ENCODE data around the gene KRT75. TPM values are rescaled to one million over a fixed set of nuclear protein-coding genes. Genes with fewer than 3 reads are reported as not detected.
"Not testable (repeated sequence)": the region's sequence is repeated elsewhere in the genome, so short reads cannot be mapped to it uniquely, and the experiment has no call there.

KRT75 gene
- total and polyA plus RNA-seq, 3 donors from 2014 or later, result 0.19 TPM; not detected in 2

DNA sequence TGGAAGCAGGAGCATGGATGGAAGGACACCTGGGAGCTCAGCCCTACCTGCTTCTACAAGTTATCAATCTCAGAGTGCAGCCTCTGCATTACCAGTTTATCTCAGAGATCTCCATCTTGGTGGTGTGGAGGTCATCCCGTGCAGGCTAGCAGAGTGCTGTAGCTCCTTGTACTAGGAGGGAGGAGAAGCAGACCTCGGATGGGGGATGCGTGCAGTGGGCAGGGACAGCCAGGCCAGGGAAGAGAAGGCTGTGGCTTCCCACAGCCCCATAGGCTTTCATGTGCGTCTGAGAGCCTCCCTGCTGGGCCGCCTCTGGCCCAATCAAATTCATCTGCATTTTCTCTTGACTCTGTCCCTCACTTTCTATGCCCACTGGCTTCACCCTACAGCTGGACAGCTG, 19.2 kb downstream of the KRT75 start:
- 78 to 86% methylated on average over 4 to 5 of the region's 5 CpGs for WGBS, 2 donors
- H3K27ac ChIP-seq, result no peak overlapping the region

DNA sequence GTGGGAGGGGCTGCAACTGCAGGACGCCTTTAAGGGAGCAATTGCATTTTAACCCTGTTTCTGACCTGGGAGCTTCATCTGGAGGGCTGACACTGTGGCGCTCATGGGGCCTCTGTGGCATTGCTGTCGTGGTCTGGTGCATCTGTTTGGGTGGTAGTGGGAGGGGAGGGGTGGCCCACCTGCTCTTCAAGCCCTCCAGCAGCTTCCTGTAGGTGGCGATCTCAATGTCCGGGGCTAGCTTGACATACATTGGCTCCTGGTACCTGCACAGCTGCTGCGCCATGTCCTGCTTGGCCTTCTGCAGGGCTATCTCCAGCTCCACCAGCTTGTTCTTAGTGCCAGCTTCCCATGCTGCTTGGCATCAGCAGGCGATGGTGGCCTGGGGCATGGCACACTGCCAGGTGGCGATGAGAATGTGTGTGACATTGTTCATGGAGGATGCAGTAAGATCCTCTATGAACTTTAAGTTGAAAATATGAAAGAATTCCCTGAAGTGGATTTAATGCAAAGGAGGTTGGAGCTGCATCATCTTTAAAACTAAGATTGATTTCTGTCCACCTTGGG, 20.3 kb downstream of the KRT75 start:
- Histone ChIP-seq H3K27ac (no peak overlapping the region), H3K9me3 (no peaks in the 10 kb centered on the region), H3K36me3 (ENCODE audit: low read depth, missing control alignments) (no peaks in the 10 kb centered on the region), H3K4me3 (no peak overlapping the region), H3K4me1 (peaks cover 16% of the 10 kb centered on the region), H3K27me3 (no peaks in the 10 kb centered on the region)
- DNase-seq, result no peak
- intact Hi-C loops (cut with DNase I; ENCODE audit: low total_unique reads), result no loop called here
- TF ChIP-seq, protein P1, sequence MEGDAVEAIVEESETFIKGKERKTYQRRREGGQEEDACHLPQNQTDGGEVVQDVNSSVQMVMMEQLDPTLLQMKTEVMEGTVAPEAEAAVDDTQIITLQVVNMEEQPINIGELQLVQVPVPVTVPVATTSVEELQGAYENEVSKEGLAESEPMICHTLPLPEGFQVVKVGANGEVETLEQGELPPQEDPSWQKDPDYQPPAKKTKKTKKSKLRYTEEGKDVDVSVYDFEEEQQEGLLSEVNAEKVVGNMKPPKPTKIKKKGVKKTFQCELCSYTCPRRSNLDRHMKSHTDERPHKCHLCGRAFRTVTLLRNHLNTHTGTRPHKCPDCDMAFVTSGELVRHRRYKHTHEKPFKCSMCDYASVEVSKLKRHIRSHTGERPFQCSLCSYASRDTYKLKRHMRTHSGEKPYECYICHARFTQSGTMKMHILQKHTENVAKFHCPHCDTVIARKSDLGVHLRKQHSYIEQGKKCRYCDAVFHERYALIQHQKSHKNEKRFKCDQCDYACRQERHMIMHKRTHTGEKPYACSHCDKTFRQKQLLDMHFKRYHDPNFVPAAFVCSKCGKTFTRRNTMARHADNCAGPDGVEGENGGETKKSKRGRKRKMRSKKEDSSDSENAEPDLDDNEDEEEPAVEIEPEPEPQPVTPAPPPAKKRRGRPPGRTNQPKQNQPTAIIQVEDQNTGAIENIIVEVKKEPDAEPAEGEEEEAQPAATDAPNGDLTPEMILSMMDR (IDR thresholded peaks at IDR 0.05), result no peak
- no peak for TF ChIP-seq POLR2A (IDR thresholded peaks at IDR 0.05)
- WGBS, 2 donors, result 81 to 89% methylated on average over 3 to 8 of the region's 8 CpGs

More for the DNA sequence above, 19.2 kb downstream of the KRT75 start:
- H3K36me3 ChIP-seq (ENCODE audit: low read depth, missing control alignments), result no peaks in the 10 kb centered on the region
- intact Hi-C loops (cut with DNase I; ENCODE audit: low total_unique reads), result no loop called here
- peaks cover 16% of the 10 kb centered on the region for H3K4me1 ChIP-seq
- TF ChIP-seq POLR2A (IDR thresholded peaks at IDR 0.05), result no peak
- TF ChIP-seq, protein P1 (IDR thresholded peaks at IDR 0.05), result no peak
- H3K4me3 ChIP-seq, result no peak overlapping the region
- no peaks in the 10 kb centered on the region for H3K9me3 ChIP-seq
- no peaks in the 10 kb centered on the region for H3K27me3 ChIP-seq
- no peak for DNase-seq

DNA sequence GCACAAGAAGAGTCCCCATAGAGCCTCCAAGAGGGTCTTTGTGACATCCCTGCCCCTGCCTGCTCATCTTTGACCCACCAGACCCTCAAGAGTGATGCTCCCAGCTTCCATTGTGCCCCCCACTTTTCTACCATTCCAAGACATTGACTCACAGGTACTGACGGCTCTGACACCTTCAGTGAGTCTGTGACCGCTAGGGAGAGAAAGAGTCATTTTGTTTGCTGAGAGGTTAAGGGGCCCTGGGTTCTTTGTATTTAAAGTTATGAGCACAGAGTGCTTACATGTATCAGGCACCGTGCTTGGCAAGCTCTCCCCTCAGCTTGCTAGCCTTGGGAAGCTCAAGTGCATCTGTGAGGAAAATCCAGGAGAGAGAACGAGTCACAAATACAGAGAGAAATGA, 21.0 kb downstream of the KRT75 start:
- WGBS, 2 donors, result 55 to 67% methylated on average over 4 of the region's 4 CpGs
- Histone ChIP-seq H3K27me3 (no peaks in the 10 kb centered on the region), H3K4me1 (peaks cover 16% of the 10 kb centered on the region), H3K36me3 (ENCODE audit: low read depth, missing control alignments) (no peaks in the 10 kb centered on the region), H3K4me3 (no peak overlapping the region), H3K9me3 (no peaks in the 10 kb centered on the region), H3K27ac (no peak overlapping the region)
- DNase-seq, result no peak
- intact Hi-C loops (cut with DNase I; ENCODE audit: low total_unique reads), result no loop called here
- TF ChIP-seq POLR2A (IDR thresholded peaks at IDR 0.05), result no peak
- TF ChIP-seq, protein P1 (IDR thresholded peaks at IDR 0.05), result no peak

DNA sequence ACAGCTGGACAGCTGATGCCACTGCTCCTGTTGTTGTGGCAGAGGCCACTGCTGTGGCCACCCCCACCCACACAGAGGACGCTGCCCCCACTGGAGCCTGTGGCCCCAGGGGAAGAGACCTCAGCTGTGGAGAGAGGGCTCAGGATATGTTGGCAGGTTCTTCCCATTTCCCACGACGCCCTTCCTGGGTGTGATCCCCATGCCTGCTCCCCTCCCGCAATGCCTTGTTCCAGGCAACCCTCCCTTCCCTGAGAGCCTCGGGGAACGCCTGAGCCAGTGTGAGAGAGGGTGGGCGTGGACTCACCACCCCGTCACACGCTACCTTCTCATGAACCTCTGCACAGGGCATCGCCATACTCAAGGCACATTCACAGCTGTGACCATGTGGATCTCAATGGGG, 22.4 kb downstream of the KRT75 start:
- intact Hi-C loops (cut with DNase I; ENCODE audit: low total_unique reads), result no loop called here
- H3K27me3 ChIP-seq, result no peaks in the 10 kb centered on the region
- no peaks in the 10 kb centered on the region for H3K9me3 ChIP-seq
- H3K4me3 ChIP-seq, result no peak overlapping the region
- TF ChIP-seq, protein P1 (IDR thresholded peaks at IDR 0.05), result no peak
- TF ChIP-seq POLR2A (IDR thresholded peaks at IDR 0.05), result no peak
- no peaks in the 10 kb centered on the region for H3K36me3 ChIP-seq (ENCODE audit: low read depth, missing control alignments)
- H3K27ac ChIP-seq, result no peak overlapping the region
- 92 to 94% methylated on average over 8 to 10 of the region's 10 CpGs for WGBS, 2 donors
- H3K4me1 ChIP-seq, result peaks cover 11% of the 10 kb centered on the region
- no peak for DNase-seq

DNA sequence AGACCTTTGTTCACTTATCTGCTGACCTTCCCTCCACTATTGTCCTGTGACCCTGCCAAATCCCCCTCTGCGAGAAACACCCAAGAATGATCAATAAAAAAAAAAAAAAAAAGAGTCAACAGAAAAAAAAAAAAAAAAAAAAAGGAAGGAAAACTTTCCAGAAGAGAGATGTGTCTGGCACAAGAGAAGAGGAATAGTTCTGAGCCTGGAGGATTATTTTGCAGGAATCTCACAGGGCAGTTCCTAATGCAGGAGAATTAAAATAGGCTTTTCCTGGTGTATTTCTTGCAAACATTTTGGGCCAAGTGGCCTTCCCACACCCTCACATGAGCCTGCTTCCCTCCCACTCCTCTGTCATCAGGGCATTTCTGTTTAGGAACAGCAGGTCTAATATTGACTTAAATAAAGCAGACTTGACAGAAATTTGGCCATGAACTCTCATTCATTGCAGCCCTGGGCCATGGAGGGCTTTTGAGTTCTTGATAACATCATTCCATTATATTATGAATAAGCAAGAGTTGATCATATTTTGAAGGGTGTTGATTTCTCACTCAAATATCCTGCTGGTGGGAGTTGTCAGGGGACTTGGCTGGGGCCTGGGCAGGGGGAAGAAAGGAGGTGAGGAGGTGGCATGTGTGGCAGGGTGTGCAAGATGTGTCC, 23.5 kb downstream of the KRT75 start:
- 40 to 80% methylated on average over 1 of the region's 1 CpG for WGBS, 2 donors
- H3K4me3 ChIP-seq; H3K27me3 ChIP-seq; H3K9me3 ChIP-seq; H3K36me3 ChIP-seq (ENCODE audit: low read depth, missing control alignments); H3K4me1 ChIP-seq; DNase-seq; intact Hi-C loops (cut with DNase I; ENCODE audit: low total_unique reads); H3K27ac ChIP-seq: not testable (repeated sequence)

Data from testis (tissue), 3 donors.